Measurements from ENCODE around the gene MUC4.
"Not testable (repeated sequence)": the region's sequence is repeated elsewhere in the genome, so short reads cannot be mapped to it uniquely, and the experiment has no call there.

Gene MUC4

DNA sequence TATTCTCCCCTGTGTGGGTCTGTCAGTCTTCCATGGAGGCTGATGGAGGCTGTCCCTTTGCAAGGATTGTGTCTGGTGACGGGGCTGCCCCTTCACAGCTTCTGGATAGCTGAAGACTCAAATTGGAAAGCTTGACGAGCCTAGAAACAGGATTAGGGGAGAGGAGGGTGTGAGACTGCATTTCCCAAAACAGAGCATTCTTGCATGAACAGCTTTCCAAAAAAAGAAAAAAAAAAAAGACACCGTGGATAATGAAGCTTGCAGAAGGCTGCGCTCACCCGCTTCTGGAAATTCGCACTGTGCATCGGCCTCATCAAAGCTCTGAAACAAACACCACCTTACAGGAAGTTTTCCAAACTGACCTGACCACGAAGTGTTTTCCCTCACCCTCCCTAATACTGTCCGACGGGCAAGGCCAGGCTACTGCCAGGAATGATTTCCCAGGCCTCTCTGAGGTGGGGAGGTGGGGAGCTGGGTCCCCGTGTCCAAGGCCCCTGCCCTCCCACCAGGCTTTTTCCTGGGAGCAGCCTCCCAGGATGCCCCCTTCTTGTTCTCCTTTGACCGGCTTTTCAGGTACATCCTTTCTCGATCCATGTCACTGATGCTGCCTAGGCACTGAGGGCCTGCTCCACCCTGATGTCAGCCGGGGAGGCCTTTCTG lies 24.9 kb upstream of the MUC4 start:
- DNase-seq: no peak

DNA sequence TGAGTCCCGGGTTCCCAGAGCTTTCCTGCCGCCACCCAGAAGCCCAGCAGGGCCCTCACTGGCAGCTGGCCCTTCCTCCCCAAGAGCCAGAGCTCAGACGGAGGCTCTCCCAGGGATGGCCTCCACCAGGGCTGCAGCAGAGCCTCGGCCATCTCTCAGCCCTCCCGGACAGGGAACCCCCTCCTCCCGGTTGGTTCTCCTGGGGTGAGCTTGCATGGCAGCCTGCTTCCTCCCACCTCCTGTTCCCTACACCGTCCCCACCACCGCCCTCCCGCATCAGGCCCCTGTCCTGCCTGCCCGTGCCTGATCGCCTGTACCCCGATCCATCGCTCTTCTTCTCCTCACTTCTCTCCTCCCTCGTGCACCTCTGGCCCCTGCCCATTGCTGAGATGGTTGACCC lies 24.1 kb upstream of the MUC4 start:
- DNase-seq: no peak

DNA sequence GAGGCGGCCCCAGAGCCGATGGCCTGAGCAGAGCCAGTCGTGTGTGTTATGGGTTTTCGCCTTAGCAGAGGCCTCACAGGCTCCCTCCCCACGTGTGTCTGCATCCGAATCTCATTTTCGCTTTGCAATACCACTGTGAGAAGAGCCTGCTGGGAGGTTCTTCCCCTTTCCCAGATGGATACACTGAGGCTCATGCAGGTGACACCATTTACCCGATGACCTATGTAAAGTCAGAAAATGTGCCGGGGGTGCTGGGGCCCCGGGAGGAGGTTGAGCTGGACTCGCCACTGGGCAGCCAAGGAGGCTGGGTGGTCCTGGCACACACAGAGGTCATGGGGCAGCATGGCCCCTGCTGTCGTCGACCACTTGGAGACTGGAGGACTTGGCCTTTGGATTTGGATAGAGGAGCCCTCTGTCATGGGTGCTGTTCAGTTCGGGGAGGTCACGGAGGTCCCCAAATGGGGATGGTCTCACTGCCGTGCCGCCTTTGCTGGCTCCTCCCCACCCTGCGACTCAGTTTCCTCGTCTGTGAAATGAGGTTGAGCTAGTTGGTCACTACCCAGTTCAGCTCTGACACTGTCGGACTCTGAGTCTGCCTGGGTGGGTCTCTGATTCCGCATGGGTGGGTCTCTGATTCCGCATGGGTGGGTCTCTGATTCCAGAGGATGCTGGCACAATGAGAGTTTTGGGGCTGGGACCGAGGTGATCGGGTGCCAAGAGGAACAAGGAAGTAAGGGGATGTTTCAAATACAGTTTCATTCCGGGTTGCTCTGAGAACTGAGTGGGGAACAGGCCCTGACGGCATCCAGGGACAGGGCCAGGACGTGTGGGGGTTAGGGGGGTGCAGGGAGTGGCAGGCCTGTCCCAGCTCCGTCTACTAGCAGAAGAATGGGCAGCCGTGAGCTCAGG lies 23.2 kb upstream of the MUC4 start:
- DNase-seq: no peak

DNA sequence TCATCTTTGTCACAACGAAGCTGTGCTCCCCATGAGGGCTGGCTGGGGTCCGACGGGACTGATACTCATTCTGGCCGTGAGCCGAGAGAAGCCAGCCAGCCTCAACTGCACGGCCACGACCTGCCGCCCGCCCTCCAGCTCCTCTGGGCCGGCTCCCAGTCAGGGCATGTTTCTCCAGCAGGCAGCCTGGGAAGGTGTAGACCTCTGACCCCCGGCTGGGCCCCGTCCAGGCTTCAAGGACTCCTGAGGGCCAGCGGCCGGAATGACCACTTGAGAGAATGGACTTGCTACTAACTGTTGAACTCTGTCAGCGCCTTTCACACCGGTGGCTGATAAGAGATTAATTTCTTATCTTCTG lies 18.1 kb upstream of the MUC4 start:
- no peak for DNase-seq

DNA sequence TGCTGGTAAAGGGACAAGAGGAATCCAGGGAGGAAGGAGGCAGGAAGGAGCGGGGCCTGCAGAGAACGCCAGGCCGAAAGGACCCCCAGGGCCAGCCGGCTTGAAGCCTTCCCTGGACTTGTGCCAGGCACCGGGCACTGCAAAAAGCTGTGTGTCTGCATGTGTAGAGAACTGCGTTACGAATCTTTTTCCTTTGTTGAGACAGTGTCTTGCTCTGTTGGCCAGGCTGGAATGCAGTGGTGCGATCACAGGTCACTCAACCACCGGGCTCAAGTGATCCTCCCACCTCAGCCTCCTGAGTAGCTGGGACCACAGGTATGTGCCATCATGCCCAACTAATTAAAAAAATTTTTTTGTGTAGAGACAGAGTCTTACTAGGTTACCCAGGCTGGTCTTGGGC lies 17.0 kb upstream of the MUC4 start:
- DNase-seq: no peak

DNA sequence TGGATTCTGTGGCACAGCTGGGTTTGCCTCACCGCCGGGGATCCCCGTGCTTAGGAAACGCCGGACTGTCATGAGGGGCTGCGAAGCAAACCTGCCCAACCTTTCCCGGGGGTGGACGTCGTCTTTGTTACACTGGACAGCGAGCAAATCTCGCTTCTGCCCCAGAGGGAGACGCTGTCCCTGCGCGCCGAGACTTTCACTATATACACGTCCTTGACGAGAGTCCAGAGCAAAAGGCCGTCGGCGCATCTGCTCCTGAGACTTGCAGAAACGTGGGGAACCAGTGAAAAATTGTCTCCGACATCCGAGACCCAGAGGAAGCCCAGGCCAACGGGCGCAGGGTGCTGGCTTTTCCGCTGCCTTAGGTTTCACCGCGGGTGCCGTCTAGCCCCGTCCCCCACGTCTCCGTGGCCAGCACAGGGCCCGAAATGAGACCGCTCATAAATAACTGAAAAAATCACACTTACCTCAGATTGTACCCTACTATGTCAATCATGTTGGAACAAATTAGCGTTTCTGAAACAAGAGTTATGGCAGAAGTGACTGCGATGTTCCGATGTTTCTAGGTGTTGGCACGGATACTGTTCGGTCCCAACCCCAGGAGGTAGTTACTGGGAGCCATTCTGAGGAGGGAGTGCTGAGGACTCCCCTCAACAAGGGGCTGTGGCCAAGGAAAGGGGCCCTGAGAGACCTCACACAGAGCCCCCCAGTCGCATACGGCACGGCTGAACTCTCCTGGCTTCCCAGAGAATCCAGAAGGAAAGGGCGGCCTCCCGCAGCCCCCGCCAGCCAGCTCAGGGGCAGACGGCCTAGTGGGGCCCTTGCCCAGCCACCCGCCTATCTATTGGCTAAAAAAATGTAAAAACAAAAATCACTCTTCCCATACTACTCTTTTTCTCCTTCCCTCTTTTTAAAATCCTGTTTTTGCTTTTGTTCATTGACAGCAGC lies 14.4 kb upstream of the MUC4 start:
- no peak for DNase-seq

DNA sequence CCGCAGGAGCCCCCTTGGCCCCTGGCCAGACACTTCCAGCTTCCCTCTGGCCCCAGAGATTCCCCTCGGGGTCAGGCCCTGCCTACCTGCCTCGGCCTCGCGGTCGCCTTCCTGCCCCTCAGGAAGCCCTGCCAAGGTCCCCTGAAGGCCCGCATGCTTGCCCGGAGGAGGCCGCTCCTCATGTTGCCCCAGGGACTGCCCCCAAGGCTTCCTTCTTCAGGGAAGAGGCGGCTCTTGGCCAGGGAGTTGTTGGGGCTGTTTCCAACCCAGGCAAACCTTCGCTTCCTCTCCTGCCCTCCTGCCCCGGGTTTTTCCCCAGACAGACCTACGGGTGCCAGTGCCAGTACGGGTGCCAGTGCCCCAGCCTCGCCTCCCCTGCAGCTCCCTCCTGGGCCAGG lies 13.5 kb upstream of the MUC4 start:
- no peak for DNase-seq

DNA sequence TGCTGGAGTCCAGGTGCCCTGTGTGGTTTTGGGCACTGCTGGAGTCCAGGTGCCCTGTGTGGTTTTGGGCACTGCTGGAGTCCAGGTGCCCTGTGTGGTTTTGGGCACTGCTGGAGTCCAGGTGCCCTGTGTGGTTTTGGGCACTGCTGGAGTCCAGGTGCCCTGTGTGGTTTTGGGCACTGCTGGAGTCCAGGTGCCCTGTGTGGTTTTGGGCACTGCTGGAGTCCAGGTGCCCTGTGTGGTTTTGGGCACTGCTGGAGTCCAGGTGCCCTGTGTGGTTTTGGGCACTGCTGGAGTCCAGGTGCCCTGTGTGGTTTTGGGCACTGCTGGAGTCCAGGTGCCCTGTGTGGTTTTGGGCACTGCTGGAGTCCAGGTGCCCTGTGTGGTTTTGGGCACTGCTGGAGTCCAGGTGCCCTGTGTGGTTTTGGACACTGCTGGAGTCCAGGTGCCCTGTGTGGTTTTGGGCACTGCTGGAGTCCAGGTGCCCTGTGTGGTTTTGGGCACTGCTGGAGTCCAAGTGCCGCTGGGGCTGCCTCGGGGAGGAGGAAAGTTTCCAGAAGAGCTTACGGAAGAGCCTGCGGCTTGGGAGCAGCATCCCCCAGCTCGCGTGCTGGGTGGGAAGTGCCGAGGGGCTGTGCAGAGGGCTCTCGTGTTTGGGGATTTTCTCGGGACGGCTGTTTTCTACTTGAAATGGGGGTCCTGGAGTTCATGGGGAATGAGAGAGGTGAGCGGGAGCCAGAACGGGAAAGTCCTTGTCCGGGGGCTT lies 12.9 kb upstream of the MUC4 start:
- not testable (repeated sequence) for DNase-seq

DNA sequence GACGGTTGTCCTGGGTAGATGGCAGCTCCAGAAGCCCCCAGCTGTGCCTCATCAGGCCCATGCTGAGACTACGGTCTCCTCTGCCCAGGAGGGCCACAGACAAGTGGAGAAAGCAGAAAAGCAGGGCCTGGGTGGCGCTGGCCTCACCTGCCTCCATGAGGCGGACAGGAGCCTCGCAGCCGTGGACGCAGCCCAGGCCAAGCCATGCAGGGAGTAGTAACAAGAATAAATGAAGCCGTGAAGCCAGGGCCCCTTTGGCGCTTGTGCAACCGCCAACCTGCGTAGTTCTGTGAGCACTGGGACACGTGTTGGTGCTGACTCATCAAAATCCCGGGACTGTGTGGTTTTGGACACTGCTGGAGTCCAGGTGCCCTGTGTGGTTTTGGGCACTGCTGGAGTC lies 12.3 kb upstream of the MUC4 start:
- DNase-seq: no peak

DNA sequence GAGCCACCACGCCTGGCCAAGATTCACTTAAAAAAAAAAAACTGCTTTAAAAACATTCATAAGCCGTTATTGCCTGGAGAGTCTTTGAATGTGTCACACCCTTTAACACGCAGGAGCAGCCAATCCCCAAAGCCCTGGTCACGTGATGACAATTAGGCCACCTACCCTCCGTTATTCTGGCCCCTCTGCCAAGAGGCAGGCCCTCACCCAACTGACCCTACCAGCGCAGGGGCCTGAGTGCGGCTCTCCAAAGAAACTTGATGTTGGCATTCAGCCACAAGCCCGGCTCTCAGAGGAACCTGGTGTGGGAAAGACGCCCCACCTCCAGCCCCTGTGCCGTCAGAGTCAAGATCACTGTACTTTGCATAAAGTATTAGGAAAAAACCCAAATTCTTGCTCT lies 11.6 kb upstream of the MUC4 start:
- DNase-seq: no peak

DNA sequence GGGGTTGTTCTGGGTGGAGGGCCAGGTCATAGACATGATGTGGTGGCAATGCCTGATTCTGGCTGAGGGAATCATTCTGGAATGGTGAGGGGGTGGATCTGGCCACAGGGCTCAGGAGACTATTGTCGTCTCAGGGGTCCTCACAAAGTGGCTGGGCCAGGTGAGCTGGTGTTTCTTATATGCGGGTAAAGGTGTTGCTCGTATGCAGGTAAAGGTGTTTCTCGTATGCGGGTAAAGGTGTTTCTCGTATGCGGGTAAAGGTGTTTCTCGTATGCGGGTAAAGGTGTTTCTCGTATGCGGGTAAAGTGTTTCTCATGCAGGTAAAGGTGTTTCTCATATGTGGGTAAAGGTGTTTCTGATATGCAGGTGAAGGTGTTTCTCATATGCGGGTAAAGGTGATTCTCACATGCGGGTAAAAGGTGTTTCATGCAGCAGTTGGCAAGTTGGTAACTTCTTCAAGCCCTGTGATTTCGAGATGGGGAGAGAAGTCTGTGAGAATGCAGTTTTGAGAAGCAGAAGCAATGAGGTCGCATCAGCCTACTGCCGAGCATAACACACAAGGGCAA lies 10.5 kb upstream of the MUC4 start:
- no peak for DNase-seq

DNA sequence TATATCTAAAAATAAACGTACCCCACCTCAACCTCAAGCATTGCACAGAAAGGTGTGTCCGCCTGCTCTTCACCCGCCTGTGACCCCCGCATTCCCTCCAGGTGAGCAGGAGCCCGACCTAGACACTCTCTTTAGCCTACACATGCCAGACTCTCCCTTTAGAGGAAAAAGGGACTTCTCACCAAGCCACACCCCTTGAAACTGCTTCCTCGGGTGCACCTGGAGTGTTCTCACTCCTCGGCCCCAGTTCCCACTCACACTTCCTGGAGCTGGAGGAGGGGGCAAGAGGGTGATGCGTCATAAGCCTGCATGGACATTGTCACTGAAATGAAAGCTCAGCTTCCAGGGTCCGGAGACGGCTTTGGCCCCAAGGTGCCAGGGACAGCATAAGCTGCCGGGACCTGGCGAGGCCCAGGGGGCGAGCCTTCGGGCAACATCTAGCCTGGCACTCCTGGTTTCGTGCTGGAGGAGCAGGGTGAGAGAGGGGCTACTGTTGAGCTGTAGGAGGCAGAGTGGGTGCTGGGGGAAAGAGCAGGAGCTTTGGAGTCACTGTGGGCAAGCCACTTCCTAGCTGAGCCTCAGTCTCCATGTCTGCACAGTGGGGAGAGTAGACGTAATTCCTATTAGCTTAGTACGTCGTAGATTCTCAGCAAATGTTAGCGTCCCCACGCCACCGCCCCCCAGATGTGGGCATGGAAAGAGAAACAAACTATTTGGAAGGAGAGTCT lies 9.8 kb upstream of the MUC4 start:
- no peak for DNase-seq

DNA sequence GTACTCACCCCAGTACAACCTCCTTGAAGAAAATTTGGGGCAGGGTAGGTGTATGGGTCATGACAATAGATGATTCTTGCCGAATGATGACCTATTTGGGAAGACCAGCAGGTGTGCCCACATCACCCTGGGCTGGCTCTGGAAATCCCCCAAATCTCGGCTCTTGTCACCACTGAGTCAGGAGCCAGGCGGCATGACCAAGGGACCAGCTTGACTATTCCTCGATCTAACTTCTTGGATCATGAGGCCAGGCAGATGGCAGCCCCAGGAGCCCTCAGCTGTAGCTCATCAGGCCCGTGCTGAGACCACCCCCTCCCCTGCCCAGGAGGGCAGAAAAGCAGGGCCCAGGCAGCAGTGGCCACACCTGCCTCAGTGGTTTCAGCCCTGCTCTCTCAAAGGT lies 9.2 kb upstream of the MUC4 start:
- no peak for DNase-seq

DNA sequence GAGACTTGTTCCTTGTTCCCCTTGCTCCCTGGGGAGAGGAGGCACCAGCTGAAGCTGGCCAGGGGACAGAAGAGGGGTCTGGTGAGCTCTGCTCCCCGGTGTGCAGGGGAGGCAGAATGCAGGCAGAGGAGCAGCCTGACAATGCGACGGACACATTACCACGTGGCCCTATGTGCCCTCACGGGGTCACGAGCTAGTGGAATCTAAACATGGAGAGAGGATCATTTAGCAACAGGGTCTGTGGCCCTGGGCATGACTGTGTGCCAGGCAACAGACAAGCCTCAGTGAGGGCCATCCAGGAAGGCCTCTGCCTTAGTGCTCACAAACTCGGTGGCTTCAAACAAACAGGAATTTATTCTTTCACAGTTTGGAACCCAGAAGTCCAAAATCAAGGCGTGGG lies 8.5 kb upstream of the MUC4 start:
- DNase-seq: no peak

DNA sequence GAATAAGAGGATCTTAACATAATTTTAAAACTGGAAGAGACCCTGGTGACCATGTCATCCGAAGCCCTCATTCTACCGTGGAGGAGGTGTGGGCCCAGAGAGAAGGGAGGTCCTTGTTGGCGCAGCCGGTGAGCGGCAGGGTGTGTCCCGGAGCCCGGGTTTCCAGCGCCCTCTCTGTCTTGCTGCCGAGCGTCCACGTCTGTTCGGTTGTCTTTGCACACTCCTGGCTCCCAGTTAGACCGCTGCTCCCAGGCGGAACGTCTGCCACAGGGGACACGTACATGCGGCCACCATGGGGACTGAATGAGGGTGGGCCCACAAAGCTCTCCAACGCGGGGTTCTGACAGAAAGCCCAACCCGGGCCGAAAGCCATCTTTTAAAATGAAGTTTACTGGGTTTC lies 6.6 kb upstream of the MUC4 start:
- DNase-seq: no peak

DNA sequence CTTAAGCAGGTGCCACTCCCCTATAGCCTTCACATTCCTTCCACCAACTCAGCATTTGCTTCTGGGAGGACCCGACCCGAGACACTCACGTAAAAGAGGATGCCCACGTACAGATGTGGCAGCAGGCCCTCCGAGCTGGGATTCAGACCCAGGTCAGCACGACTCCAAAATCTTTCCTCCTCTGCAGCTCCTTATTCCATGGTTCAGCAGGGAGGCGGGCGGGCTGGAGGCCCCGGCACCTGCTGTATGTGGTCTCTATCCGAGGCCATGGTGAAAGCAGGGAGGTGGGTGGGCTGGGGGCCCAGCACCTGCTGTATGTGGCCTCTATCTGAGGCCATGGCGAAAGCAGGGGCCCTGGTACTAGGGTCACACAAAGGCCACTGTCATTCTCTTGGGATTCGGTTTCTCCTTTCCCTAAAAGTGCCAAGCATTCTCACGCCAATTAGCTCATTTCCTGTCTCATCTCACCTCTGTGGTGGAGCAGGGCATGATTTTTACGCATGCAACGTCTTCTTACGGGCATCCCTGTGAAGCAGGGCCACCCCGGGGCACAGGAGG lies 5.9 kb upstream of the MUC4 start:
- DNase-seq: no peak

DNA sequence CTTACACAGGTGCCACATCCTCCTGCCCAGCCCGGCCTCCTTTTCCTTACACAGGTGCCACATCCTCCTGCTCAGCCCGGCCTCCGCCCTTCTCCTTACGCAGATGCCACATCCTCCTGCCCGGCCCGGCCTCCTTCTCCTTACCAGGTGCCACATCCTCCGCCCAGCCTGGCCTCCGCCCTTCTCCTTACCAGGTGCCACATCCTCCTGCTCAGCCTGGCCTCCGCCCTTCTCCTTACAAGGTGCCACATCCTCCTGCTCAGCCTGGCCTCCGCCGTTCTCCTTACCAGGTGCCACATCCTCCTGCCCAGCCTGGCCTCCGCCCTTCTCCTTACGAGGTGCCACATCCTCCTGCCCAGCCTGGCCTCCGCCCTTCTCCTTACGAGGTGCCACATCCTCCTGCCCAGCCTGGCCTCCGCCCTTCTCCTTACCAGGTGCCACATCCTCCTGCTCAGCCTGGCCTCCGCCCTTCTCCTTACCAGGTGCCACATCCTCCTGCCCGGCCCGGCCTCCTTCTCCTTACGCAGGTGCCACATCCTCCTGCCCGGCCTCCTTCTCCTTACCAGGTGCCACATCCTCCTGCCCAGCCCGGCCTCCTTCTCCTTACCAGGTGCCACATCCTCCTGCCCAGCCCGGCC lies 4.7 kb upstream of the MUC4 start:
- not testable (repeated sequence) for DNase-seq

DNA sequence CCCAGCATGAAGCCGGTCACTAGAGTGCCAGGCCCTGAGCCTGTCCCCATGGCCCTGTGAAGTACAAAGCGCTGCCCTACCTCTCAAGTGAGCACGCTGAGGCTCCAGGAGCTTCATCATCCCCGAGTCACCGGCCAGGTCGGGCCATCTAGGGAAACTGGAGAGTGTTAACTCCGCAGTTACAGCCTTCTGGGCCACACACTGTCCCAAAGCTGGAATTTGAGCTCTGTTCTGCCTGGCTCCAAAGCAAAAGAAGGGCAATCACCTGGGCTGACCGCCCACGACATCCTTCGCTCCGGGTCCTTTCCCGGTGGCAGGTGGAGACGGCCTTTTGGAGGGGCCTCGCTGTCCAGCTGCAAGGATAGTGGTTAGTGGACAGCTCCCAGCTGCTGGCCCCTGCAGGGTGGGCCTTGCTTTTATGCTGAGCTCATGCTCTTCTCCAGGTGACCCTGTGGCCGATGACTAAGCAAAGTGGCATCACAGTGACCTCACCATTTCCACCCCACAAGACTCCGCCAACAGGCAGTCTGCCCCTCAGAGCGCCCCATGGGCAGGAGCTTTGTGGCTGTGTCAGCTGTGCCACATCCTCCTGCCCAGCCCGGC lies 3.5 kb upstream of the MUC4 start:
- DNase-seq: no peak

DNA sequence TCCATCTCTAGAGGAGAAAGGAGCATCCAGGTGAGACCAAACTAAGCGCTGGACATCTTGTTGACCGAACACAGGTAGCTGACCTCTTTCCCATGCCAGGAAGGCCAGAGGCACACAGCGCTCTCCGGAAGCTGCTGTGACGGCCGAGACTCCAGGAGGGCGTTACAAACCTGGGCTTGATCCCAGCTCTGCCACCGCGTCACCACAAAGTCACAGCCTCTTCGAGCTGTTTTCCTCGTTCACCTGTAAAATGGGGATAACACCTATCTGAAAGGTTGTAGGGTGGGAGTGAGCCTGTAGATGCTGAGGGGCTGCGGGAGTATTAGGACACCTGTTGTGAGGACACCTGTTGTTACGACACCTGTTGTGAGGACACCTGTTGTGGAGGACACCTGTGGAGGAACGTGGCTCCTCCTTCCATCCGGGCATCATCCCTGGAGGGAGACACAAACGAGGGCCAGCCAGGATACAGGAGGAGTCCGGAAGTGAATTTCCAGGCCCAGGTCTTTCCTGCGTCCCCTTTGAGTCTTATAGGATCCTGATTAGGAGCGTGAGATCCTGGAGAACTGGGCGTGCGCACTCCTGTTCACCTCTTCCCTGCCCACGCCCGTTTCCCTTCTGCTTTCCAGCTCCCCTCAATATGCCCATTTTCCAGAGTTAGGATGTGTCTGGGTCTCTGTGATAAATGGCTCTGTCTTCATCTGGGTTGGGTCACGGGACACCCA lies 2.3 kb upstream of the MUC4 start:
- no peak for DNase-seq

DNA sequence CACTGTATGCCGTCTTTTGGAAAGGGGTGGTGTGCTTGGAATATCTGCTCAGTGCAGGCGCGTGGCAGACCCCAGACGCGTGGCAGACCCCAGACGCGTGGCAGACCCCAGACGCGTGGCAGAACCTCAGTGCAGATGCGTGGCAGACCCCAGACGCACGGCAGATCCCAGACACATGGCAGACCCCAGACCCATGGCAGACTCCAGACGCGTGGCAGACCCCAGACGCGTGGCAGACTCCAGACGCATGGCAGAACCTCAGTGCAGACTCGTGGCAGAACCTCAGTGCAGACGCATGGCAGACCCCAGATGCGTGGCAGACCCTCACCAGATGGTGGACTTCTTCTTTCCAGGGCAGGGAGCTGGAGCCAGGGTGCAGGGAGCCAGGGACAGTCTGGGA lies 637 bp upstream of the MUC4 start:
- no peak for DNase-seq

Measured in activated effector memory CD4-positive, alpha-beta T cell treated with Interleukin-2 at 50 U/mL for 16 hours (primary cell).